Hepatic stellate cell (primary cell): ENCODE results near the gene ZG16B.
A peak's percentile ranks its signal among the peaks of the same experiment; 100 is the strongest.

Source experiments
- DNase-seq: peaks from one replicate; pipeline ENCODE4 v3.0.0; 2011; ENCODE audit warnings: low spot score

The ZG16B gene

GRCh38 chr16:2825049-2825742 lies 4.9 kb upstream of the ZG16B start:
- no peak for DNase-seq

GRCh38 chr16:2825906-2826305 lies 4.2 kb upstream of the ZG16B start:
- no peak for DNase-seq

- DNase-seq = no peak
Measured at GRCh38 chr16:2826591-2827373, 3.3 kb upstream of the ZG16B start.

GRCh38 chr16:2827374-2827791 lies 2.7 kb upstream of the ZG16B start:
- no peak for DNase-seq

GRCh38 chr16:2827831-2828520 lies 2.1 kb upstream of the ZG16B start:
- DNase-seq = no peak

- DNase-seq = no peak
Measured at GRCh38 chr16:2828521-2828840, 1.6 kb upstream of the ZG16B start.

- no peak for DNase-seq
Measured at GRCh38 chr16:2828876-2829430, 1.1 kb upstream of the ZG16B start.

- DNase-seq = no peak
Measured at GRCh38 chr16:2830355-2830695, 222 bp downstream of the ZG16B start.

- no peak for DNase-seq
Measured at GRCh38 chr16:2831203-2831602, 1.1 kb downstream of the ZG16B start.

GRCh38 chr16:2833776-2834175 lies 3.7 kb downstream of the ZG16B start:
- no peak for DNase-seq

- no peak for DNase-seq
Measured at GRCh38 chr16:2834968-2835367, 4.9 kb downstream of the ZG16B start.

- peak; percentile 96 for DNase-seq
Measured at GRCh38 chr16:2835638-2836493, 5.8 kb downstream of the ZG16B start.

GRCh38 chr16:2836646-2837508 lies 6.8 kb downstream of the ZG16B start:
- no peak for DNase-seq

GRCh38 chr16:2838928-2839327 lies 8.8 kb downstream of the ZG16B start:
- DNase-seq = peak; percentile 91

GRCh38 chr16:2839650-2840450 lies 9.7 kb downstream of the ZG16B start:
- no peak for DNase-seq

- DNase-seq = no peak
Measured at GRCh38 chr16:2840914-2841313, 10.8 kb downstream of the ZG16B start.

- DNase-seq = no peak
Measured at GRCh38 chr16:2841606-2842339, 11.7 kb downstream of the ZG16B start.

- peak; percentile 67 for DNase-seq
Measured at GRCh38 chr16:2842340-2843000, 12.4 kb downstream of the ZG16B start.

GRCh38 chr16:2843526-2843925 lies 13.4 kb downstream of the ZG16B start:
- no peak for DNase-seq
